Upper lobe of left lung (tissue), 4 donors: ENCODE results near the gene SPAG16.

ENCODE experiments used
- POLR2A ChIP-seq, 4 donors: fragments of 450-650 bp; IDR thresholded peaks; one replicate each; pipeline ENCODE4 v1.5.1; 2016 to 2017; ENCODE audit warnings: antibody characterized with exemption in 4 of 4, mild to moderate bottlenecking in 2 of 4
- POLR2AphosphoS5 ChIP-seq, 2 donors: sonication (generic); formaldehyde crosslinking; IDR thresholded peaks; one replicate each; pipeline ENCODE4 v1.5.1; 2017; ENCODE audit warnings: antibody characterized with exemption in 2 of 2
- TF ChIP-seq, protein P1 (sequence below), 6 experiments: fragments of 450-650 bp in 4 of 6; fragments of 200-600 bp in 2 of 6; sonication (generic) in 2 of 6; IDR thresholded peaks; one replicate each; pipeline ENCODE4 v1.5.1; 2016 to 2019; ENCODE audit warnings: antibody characterized with exemption in 6 of 6

DNA sequence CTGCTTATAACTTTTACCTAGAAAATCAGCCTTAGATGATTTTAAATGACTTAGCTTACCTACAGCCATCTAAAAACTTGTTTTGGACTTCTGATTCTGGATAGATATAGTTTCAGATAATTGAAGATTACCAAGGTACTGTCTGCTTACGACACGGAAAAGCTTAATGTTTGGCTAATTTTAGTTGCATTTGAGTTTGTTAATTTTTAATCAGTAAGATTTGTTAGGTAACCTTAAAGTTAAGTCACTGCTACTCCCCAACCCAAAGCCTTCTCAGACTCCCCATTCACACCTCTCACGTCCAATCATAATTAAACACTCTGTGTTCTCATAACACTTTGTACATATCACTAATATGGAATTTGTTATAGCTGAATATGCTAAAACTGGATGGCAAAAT lies 936.0 kb downstream of the SPAG16 start:
- TF ChIP-seq, protein P1, sequence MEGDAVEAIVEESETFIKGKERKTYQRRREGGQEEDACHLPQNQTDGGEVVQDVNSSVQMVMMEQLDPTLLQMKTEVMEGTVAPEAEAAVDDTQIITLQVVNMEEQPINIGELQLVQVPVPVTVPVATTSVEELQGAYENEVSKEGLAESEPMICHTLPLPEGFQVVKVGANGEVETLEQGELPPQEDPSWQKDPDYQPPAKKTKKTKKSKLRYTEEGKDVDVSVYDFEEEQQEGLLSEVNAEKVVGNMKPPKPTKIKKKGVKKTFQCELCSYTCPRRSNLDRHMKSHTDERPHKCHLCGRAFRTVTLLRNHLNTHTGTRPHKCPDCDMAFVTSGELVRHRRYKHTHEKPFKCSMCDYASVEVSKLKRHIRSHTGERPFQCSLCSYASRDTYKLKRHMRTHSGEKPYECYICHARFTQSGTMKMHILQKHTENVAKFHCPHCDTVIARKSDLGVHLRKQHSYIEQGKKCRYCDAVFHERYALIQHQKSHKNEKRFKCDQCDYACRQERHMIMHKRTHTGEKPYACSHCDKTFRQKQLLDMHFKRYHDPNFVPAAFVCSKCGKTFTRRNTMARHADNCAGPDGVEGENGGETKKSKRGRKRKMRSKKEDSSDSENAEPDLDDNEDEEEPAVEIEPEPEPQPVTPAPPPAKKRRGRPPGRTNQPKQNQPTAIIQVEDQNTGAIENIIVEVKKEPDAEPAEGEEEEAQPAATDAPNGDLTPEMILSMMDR (IDR thresholded peaks at IDR 0.05): no peak
- TF ChIP-seq POLR2AphosphoS5 (IDR thresholded peaks at IDR 0.05): no peak
- no peak for TF ChIP-seq POLR2A (IDR thresholded peaks at IDR 0.05)
